GM08714 (cell line): Measurements from ENCODE around the gene NTN3.

Experiments
- H3K4me3 ChIP-seq: fragments of 200-500 bp; sonication (Bioruptor generic); 2 replicates; pipeline ENCODE4 v1.5.1; 2014; ENCODE audit warnings: mild to moderate bottlenecking, low read length, inconsistent platforms
- ZNF274 ChIP-seq: IDR thresholded peaks from 2 replicates; pipeline ENCODE4 v1.6.1; 2012; ENCODE audit warnings: mild to moderate bottlenecking, low read depth, low read length

The NTN3 gene

GRCh38 chr16:2486645-2487516, 15.8 kb downstream of the NTN3 start:
- no peak overlapping the region for H3K4me3 ChIP-seq

GRCh38 chr16:2487517-2487842, 16.4 kb downstream of the NTN3 start:
- TF ChIP-seq ZNF274, result no peak
- no peak overlapping the region for H3K4me3 ChIP-seq

More at GRCh38 chr16:2486645-2487516, 15.8 kb downstream of the NTN3 start:
- TF ChIP-seq ZNF274, result no peak

- no peak for TF ChIP-seq ZNF274
- no peak overlapping the region for H3K4me3 ChIP-seq
Measured at GRCh38 chr16:2487903-2488531, 16.9 kb downstream of the NTN3 start.

GRCh38 chr16:2489581-2489980, 18.5 kb downstream of the NTN3 start:
- no peak overlapping the region for H3K4me3 ChIP-seq
- no peak for TF ChIP-seq ZNF274

- TF ChIP-seq ZNF274, result no peak
Measured at GRCh38 chr16:2490190-2491105, 19.4 kb downstream of the NTN3 start.

GRCh38 chr16:2492292-2492691, 21.2 kb downstream of the NTN3 start:
- no peak overlapping the region for H3K4me3 ChIP-seq
- no peak for TF ChIP-seq ZNF274

More at GRCh38 chr16:2490190-2491105, 19.4 kb downstream of the NTN3 start:
- no peak overlapping the region for H3K4me3 ChIP-seq

GRCh38 chr16:2493605-2494004, 22.5 kb downstream of the NTN3 start:
- no peak overlapping the region for H3K4me3 ChIP-seq
- no peak for TF ChIP-seq ZNF274

- TF ChIP-seq ZNF274, result no peak
- H3K4me3 ChIP-seq, result no peak overlapping the region
Measured at GRCh38 chr16:2494616-2495015, 23.5 kb downstream of the NTN3 start.

GRCh38 chr16:2495041-2495440, 23.9 kb downstream of the NTN3 start:
- no peak overlapping the region for H3K4me3 ChIP-seq
- TF ChIP-seq ZNF274, result no peak

GRCh38 chr16:2496223-2497115, 25.4 kb downstream of the NTN3 start:
- H3K4me3 ChIP-seq, result no peak overlapping the region
- TF ChIP-seq ZNF274, result no peak

GRCh38 chr16:2497116-2497630, 26.1 kb downstream of the NTN3 start:
- H3K4me3 ChIP-seq, result no peak overlapping the region
- no peak for TF ChIP-seq ZNF274

GRCh38 chr16:2497695-2498484, 26.8 kb downstream of the NTN3 start:
- no peak for TF ChIP-seq ZNF274
- no peak overlapping the region for H3K4me3 ChIP-seq

- TF ChIP-seq ZNF274, result no peak
- no peak overlapping the region for H3K4me3 ChIP-seq
Measured at GRCh38 chr16:2498531-2499253, 27.6 kb downstream of the NTN3 start.
